GM19467 (cell line): ENCODE measurements around the gene ATP1A1.

Experiments used
- ATAC-seq: cut with Tn5 transposase; IDR thresholded peaks from one replicate; pipeline ENCODE4 v1.9.1; 2021; ENCODE audit warnings: mild to moderate bottlenecking, moderate library complexity; ENCODE audit not compliant: unreplicated experiment

ATP1A1 gene

GRCh38 chr1:116343019-116343418 is 30.0 kb upstream of the ATP1A1 start:
- no peak for ATAC-seq

- ATAC-seq: no peak
Observed at GRCh38 chr1:116345011-116345410, 28.0 kb upstream of the ATP1A1 start.

GRCh38 chr1:116345843-116346242 is 27.2 kb upstream of the ATP1A1 start:
- no peak for ATAC-seq

DNA sequence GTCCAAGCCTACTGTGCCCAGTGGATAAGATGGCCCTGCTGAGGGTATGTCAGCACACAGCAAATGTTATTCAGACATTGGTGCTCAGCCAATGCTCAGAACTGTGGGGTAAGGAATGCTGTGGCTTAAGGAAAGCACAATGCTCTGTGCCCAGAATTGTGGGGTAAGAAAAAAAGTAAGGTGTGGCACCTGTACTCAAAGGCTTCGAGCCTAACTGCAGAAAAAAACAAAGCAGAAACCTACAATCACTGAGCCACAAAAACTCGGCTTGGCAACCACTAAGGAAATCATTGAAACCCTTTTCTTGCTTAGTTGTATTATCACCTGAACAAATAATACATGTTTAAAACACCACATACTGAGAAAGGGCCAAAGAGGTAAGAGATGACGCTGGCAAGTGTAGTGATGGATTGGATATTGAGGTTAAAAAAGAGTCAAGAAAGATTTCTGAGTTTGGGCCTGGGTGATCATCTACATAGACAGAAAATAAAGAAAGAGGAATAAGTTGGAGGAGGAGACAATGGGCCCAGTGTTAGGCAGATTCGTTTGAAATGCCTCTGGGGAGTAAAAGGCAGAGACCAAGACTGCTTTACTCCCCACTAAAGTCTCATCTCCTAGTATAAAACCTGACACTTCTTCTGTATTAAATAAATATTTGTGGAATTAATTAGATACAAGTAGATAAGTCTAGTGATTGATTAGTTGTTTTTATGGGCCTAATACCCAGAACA is 25.9 kb upstream of the ATP1A1 start:
- ATAC-seq: no peak

- no peak for ATAC-seq
Observed at GRCh38 chr1:116347696-116348095, 25.3 kb upstream of the ATP1A1 start.

DNA sequence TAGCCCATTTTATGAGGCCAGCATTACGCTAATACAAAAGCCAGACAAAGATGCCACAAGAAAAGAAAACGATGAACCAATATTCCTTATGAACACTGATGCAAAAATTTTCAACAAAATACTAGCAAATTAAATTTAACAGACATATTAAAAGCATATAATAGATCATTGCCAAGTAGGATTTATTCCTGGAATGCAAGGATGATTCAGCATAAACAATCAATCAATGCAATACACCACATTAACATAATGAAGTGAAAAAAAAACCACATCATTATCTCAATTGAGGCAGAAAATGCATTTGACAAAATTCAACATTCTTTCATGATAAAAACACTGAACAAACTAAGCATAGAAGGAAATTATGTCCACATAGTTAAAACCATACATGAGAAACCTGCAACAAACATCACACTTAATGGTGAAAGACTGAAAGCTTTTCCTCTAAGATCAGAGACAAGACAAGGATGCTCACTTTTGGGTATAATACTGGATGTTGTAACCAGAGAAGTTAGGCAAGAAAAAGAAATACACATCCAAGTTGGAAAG is 22.9 kb upstream of the ATP1A1 start:
- no peak for ATAC-seq

GRCh38 chr1:116351914-116352313 is 21.1 kb upstream of the ATP1A1 start:
- no peak for ATAC-seq

DNA sequence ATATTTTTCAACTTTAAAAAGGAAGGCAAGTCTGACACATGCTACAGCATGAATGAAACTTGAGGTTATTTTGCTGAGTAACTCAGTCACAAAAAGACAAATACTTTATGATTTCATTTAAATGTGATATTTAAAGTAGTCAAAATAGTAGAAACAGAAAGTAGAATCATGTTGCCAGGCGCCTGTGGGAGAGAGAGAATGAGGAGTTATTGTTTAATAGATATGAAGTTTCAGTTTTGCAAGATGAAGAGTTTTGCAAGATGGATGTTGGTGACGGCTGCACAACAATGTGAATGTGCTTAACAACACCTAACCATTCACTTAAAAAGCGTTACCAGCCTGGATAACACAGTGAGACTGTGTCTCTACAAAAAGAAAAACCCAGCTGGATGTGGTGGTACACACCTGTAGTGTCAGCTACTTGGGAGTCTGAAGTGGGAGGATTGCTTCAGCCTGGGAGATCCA is 20.7 kb upstream of the ATP1A1 start:
- ATAC-seq: peak; percentile 81

GRCh38 chr1:116353155-116353554 is 19.9 kb upstream of the ATP1A1 start:
- no peak for ATAC-seq

- no peak for ATAC-seq
Observed at GRCh38 chr1:116356067-116356466, 17.0 kb upstream of the ATP1A1 start.

GRCh38 chr1:116356673-116357072 is 16.4 kb upstream of the ATP1A1 start:
- ATAC-seq: no peak

GRCh38 chr1:116357487-116357886 is 15.6 kb upstream of the ATP1A1 start:
- ATAC-seq: no peak

- no peak for ATAC-seq
Observed at GRCh38 chr1:116359060-116359830, 13.8 kb upstream of the ATP1A1 start.

DNA sequence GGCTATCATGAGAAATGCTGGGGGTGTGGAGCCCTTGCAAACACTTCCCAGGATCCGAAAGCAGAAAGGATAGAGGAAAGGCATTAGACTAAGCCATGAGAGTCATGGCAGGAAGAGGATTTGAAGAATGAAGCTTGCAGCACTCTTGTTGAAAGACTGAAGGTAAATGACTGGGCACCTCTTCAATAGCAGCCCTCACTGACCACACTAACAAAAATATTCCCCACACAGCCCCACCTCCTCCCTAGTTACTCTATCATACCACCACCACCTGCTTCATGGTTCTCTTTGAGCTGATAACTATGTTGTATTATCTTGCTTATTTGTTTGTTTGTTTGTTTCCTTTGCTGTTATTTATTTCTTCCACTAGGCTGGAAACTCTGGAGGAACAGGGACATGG is 13.2 kb upstream of the ATP1A1 start:
- ATAC-seq: no peak

DNA sequence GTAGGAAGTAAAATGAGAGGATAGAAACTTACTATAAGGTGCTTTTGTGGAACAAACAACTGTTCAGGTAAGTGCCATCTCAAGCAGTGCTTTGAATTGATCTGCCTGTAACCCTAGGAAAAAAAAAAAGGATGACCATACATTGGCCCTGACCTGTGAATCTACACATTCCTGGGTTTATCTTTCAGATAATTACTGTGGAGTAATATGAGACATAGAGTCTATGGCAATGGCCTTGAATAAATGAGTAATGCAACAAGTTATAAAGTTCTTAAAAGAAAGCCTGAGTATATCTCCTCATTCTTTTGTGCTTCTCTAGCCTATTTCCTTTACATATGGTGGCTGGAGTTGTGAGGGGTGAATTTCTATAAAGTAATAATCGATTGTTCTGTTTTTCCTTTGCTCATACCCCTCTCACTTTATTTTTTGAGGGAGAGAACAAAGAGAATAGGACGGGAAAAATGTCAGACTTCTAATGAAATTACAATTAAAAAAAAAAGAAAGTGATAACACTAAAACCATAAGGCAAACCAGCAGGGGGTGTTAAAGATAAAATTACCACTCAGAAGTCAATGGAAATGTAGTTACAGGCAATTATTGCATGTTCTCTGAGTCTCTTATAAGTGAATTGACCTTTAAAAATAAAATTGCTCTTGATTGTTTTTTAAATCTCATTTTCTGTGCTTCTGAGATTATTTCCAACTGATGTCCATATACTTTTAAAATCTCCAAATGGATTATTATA is 12.4 kb upstream of the ATP1A1 start:
- ATAC-seq: no peak

DNA sequence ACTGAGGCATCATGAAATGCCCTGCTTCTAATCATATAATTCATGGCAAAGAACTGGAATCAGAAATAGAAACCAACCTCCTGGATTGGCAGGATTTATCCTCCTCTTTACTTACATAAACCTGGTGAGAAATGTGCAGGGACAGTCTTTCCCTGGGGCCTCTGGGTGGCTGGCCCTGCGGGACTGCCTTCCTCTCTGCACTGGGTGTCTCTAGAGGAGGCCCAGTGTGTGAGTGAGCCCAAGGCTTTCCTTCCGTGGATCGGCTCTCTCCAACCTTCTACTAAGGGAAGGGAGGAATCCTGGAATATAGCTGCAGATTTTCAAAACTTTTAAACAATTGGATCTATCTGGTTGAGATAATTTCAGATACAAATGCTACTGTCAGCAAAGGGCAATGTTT is 11.4 kb upstream of the ATP1A1 start:
- no peak for ATAC-seq

DNA sequence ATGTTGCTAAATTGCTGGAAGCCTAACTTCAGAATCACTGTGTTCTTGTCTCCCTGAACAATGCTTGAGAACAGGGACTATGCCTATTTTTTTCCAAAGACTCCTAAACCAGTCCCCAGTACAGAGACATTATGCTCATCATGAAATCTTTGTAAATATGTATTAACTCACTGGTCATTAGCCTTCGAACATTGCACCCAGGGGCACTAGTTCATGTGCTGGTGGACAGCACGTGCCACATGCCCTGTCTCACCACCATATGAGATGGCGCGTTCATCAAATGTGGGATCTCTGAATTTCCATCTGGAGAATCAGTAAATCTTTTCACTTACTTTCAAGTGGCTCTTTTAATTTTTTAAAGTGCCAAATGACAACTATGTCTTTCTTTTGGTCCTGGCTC is 11.0 kb upstream of the ATP1A1 start:
- ATAC-seq: no peak

DNA sequence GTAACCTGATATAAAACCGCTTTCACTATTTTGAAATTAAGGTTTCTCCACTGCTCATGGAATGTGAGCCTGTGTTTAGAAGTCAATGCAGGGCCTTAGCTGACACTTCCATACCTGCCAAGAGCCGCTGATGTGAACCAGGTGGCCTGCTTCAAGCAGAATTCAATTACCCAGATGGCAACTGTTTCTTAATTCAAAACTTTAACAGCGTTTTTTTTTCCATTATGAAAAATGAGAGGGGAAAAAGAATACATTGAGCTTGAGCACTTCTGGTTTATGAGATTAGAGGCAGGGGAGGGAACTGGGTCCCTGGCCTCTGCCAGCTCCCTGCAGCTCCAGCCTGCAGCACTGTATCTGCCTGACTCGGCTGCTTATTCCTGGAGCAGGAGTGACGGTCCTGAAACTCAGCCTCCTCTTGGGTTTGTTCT is 7.7 kb upstream of the ATP1A1 start:
- no peak for ATAC-seq

DNA sequence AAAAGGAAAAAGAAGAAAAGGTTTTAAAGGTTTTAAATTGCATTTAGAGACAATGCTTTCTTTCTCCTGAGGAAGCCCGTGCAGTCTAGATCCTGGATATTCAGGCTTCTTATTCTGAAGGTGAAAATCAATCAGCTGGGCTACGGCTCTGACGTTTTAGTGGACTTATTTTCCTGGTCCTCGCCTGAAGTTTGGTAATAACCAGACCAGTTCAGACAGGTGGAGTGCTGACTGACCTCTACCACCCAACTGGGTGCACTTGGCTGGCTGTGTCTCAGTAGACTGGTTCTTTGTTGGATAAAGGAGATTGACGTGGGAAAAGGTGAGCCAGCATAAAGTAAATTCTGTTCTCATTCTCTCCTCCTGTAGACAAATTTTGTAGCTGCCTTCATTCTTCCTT is 7.2 kb upstream of the ATP1A1 start:
- no peak for ATAC-seq

- no peak for ATAC-seq
Observed at GRCh38 chr1:116367256-116367945, 5.6 kb upstream of the ATP1A1 start.

DNA sequence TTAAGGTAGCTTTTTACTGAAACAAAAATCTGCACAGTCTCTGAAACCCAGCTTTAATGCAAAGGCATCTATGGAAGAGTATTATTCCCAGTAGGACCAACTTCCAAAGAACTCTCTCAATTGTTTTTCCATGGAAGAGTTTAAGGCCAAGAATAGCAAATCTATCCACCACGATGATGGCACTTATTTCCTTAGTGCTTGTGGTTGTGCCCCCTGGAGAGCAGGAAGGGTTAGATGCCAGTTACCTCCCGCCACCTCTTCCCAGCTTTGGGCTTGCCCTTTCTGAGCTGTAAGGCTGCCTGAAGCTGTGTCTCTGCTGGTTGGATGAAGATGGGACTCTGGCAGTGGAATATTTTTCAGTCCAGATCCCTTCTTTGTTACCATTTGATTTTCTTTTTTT is 4.8 kb upstream of the ATP1A1 start:
- ATAC-seq: no peak
